ENCODE data around the gene SGCD.

The SGCD gene

DNA sequence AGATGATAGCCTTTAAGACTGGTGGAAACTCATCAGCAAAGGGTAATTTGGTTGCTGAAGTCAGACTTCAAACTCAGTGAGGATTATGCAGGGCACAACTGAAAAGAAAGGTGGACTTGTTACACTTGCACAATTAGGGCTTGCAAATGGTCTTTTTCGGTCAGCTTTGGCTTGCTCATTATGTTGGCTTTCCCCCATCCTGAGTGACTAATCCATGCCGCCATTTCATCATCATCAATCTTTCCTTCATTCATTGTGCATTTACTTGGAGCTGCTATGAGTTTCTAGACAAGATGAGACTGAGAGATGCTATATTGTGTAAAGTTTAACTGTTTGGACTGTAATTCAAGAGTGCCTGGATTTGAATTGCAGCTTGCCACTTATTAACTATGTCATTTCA is 388.3 kb downstream of the SGCD start:
- DNase-seq, result no peak

DNA sequence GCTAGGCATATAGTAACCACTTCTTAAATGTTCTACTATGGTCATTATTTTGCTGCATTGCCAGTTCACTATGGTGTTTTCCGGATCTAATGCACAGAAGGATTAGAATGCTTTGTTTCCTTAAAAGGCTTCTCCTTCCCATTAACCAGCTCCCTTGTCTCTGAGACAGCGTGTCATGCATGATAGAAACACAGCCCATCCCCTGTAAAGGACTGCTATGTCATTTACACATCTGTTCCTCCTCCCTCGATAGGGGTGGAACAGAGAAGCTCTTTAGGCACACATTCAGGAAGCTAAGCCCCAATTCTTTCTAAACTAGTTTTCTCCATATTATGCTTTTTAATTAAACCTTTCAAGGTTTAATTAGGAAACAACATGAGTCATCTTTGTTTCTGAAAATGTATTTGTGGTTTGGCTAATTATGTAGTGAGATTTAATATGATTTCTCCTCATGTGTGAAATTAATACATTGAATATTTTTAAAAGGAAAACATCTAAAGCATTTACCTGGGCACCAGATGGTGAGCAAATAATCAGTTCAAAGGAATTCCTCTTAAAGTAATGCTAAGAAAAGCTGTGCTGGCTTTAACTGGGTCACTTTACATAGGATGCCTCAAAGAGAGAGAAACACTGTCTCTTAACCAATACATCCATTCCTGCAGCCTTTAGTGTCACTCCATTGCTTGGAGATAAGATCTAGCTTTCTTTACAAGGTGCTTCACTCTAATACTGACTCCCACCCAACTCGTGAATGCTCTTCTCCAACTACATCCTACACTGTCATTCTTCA is 389.8 kb downstream of the SGCD start:
- no peak for DNase-seq

DNA sequence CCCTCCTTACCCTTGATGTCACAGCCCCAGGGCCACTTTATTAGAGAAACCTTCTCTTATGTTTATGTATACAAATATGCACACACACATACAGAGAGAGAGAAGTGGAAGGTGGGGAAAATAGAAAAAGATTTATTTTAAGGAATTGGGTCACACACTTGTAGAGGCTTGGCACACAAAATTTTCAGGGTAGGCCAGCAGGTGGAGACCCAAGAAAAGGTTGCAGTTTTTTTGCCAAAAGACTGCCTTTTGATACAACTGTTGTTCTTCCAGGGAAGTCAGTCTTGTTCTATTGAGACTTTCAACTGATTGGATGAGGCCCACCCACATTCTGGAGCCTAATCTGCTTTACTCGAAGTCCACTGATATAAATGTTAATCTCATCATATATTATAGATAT is 392.0 kb downstream of the SGCD start:
- no peak for DNase-seq

- no peak for DNase-seq
These were observed 395.4 kb downstream of the SGCD start for GRCh38 chr5:156722358-156722757.

GRCh38 chr5:156735477-156735876 is 408.5 kb downstream of the SGCD start:
- DNase-seq, result no peak

GRCh38 chr5:156741516-156741915 is 414.6 kb downstream of the SGCD start:
- no peak for DNase-seq

GRCh38 chr5:156753846-156754245 is 426.9 kb downstream of the SGCD start:
- no peak for DNase-seq

DNA sequence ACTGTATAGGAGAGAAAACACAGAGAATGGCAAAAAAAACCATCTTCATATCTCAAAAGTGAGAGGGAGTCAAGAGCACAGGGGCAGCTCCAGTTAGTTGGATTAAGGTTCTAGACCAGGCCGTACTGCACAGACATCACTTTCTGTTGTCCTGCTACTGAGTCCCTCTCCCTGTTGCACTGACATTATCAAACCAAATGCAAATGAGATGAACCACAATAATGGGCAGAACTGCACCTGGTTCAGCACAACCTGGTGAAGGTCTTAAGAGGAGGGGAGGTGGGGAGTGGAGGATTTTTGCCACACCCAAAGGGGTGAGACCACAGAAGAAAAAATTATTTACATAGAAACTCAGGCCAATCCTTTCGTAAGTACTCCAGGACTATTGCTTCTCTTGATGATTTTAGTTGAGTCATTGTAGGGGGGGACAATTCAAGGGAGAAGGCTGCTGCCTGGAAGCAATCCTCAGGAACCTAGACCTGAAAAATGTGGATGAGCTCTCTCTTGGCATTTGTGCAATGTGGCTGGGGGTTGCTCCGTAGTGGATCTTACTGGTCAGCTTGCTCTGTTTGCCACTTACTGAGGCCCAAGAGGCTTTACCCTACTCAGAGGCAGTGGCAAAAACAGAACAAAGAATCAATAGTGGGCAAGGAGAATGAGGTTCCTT is 428.6 kb downstream of the SGCD start:
- DNase-seq, result no peak

DNA sequence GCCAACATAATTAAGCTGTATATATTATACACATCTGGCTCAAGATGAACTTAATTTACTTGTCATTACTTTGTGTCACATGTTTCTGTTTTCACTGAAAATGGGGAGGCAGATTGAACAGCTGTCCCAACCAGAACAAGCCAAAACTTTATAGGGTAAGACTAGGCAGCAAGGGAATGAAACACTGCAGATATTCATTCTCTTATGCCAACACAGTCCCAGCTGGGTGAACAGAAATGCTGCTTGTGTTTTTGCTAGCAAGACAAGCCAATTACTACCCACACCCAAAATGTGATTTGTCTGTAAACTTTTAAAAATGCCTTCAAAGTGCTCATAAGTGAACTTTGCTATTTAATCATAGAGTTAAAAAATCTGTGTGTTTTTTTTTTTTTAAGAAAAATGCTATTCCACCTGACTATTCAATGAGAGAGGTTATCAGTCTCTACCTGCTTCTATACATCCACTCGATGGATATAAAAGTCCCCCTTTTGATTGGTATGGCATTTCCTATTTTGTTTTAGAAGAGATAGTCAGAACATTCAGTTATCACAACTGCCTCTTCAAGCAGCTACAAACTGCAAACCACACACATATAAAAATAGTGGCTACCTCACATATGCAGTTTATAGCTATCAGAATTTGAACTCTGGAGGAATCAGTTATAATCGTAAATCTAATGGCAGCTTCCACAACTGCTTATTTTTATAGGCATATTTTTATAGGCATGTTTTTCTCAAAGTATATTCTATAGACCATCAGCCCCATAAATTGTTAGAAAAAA is 431.2 kb downstream of the SGCD start:
- no peak for DNase-seq

GRCh38 chr5:156759156-156759555 is 432.2 kb downstream of the SGCD start:
- no peak for DNase-seq

- no peak for DNase-seq
These were observed 435.8 kb downstream of the SGCD start for GRCh38 chr5:156762771-156763170.

DNA sequence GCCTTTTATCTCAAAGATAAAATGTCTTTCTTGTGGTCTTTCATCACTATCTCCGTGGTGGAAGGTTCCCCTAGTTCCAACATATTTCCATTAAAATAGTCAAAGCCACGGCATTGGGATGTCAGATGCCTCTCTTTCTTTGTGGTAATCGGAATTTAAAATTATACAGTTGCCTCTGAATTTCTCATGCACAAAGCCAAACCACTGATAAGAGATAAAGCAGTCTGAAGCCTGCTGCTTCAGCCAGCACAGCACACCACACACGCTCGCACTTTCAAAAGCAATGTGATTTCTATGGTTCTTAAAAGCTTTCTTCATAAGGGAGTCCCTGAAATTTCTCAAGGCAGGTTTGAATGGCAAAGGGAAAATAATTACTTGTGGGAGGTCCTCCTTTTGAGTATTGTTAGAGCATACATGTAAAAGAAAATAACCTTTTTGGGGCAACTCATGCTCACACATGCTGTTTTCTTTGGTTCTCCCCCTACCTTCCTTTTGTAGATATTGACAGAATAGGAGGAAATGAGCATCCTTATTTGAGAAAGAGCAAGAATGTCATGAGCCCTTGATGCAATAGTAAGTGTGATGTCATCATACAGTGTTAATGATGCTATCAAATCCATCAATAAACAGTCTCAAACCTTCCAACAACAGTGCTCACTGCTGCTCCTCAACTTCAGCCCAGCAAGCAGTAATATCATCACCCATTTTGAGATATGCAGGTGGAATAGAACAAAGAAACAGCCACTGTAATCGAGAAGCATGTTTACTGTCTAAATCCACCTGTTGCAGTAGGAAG is 437.4 kb downstream of the SGCD start:
- no peak for DNase-seq

GRCh38 chr5:156774273-156774672 is 447.3 kb downstream of the SGCD start:
- DNase-seq, result no peak

DNA sequence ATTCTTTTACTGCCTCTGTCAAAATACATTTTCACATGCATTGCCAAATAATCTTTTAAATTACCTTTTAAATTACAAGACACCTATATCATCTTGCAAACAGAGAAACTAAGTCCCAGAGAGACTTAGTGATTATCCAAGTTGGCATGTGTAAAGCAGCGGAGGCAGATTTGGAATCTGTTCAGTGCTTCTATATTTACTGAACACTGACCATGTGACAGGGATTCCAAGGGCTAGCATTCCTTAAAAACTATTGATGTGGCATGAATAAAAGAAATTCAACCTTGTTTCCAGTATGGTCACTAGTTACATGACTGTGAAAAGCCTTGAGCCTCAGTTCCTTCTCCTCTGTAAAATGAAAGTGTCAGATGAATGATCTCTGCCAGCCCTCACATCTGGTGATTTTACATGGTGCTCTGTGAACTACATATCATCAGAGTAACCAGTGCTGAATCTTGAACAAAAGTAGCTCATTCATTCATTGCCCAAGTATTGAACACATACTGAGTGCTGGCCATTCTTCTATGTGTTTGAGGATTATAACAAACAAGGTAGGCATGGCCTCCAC is 451.3 kb downstream of the SGCD start:
- no peak for DNase-seq

- DNase-seq, result no peak
These were observed 451.8 kb downstream of the SGCD start for GRCh38 chr5:156778752-156779151.

GRCh38 chr5:156779436-156779835 is 452.5 kb downstream of the SGCD start:
- no peak for DNase-seq

DNA sequence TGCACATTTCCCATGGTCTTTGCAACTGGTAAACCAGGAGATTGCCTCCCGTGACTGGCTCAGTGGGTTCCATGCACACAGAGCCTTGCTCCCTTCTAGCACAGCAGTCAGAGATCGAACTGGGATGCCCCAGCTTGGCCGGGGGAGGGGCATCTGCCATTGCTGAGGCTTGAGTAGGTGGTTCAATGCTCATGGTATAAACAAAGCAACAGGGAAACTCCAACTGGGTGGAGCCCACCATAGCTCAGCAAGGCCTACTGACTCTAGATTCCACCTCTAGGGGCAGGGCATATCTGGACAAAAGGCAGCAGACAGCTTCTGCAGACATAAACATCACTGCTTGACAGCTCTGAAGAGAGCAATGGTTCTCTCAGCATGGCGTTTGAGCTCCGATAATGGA is 456.1 kb downstream of the SGCD start:
- no peak for DNase-seq

- no peak for DNase-seq
These were observed 467.7 kb downstream of the SGCD start for GRCh38 chr5:156794687-156795086.

DNA sequence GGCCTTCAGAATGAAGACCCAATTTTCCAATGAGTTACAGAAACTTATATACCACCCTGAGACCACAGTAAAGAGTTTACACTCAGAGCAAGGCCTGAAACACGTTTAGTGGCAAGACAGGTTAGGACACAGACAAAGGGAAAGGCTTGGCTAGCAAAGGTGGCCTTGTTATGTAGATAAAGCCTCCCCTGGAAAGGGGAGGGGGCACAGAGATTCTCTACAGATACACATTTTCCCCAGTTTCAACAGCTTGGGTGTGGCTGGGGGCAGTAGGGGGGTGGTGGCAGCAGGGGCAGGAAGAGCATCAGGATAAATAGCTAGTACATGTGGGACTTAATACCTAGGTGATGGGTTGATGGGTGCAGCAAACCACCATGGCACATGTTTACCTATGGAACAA is 471.2 kb downstream of the SGCD start:
- no peak for DNase-seq

- DNase-seq, result no peak
These were observed 472.2 kb downstream of the SGCD start for GRCh38 chr5:156799171-156799570.

- DNase-seq, result no peak
These were observed 474.0 kb downstream of the SGCD start for GRCh38 chr5:156800929-156801328.

GRCh38 chr5:156802501-156802900 is 475.5 kb downstream of the SGCD start:
- no peak for DNase-seq

GRCh38 chr5:156803404-156803803 is 476.4 kb downstream of the SGCD start:
- no peak for DNase-seq
